GM23248 (cell line): ENCODE data around the gene VSTM1. TPM values are rescaled to one million over a fixed set of nuclear protein-coding genes. Genes with fewer than 3 reads are reported as not detected.
A peak's percentile ranks its signal among the peaks of the same experiment; 100 is the strongest.

Source experiments
- DNase-seq: peaks from one replicate; pipeline ENCODE4 v3.0.0-alpha.2; 2015
- H2AFZ ChIP-seq: fragments of 200-600 bp; sonication (generic); 2 replicates; pipeline ENCODE4 v1.6.1; 2016; ENCODE audit warnings: antibody characterized with exemption
- H3F3A ChIP-seq: fragments of 200-600 bp; sonication (generic); 2 replicates; pipeline ENCODE4 v1.6.1; 2016; ENCODE audit warnings: mild to moderate bottlenecking, antibody characterized with exemption, mixed run types; ENCODE audit not compliant: insufficient read depth
- H3K27ac ChIP-seq: fragments of 200-600 bp; sonication (generic); 2 replicates; pipeline ENCODE4 v1.5.1; 2016; ENCODE audit warnings: mild to moderate bottlenecking
- H3K27me3 ChIP-seq: fragments of 200-600 bp; sonication (generic); replicated peaks from 2 replicates; pipeline ENCODE4 v1.6.1; 2016; ENCODE audit warnings: mild to moderate bottlenecking; ENCODE audit not compliant: insufficient read depth
- H3K36me3 ChIP-seq: fragments of 200-600 bp; sonication (generic); 2 replicates; pipeline ENCODE4 v1.6.1; 2016; ENCODE audit warnings: low read depth, mild to moderate bottlenecking
- H3K4me1 ChIP-seq: fragments of 200-600 bp; sonication (generic); 2 replicates; pipeline ENCODE4 v1.6.1; 2016; ENCODE audit warnings: mild to moderate bottlenecking; ENCODE audit not compliant: insufficient read depth
- H3K4me2 ChIP-seq: fragments of 200-600 bp; sonication (generic); one replicate; pipeline ENCODE4 v1.6.1; 2016; ENCODE audit warnings: mild to moderate bottlenecking; ENCODE audit not compliant: unreplicated experiment
- H3K4me3 ChIP-seq: fragments of 200-600 bp; sonication (generic); 2 replicates; pipeline ENCODE4 v1.5.1; 2016; ENCODE audit warnings: mild to moderate bottlenecking
- H3K79me2 ChIP-seq: fragments of 200-600 bp; sonication (generic); 2 replicates; pipeline ENCODE4 v1.6.1; 2016; ENCODE audit warnings: mild to moderate bottlenecking; ENCODE audit not compliant: insufficient read depth
- H3K9ac ChIP-seq: fragments of 200-600 bp; sonication (generic); 2 replicates; pipeline ENCODE4 v1.6.1; 2016; ENCODE audit warnings: mild to moderate bottlenecking
- H3K9me2 ChIP-seq: fragments of 200-600 bp; sonication (generic); 2 replicates; pipeline ENCODE4 v1.6.1; 2016; ENCODE audit warnings: mixed run types, mild to moderate bottlenecking, moderate library complexity; ENCODE audit not compliant: insufficient read depth
- H3K9me3 ChIP-seq: fragments of 200-600 bp; sonication (generic); one replicate; pipeline ENCODE4 v1.6.1; 2017; ENCODE audit warnings: low read depth
- H4K20me1 ChIP-seq: fragments of 200-600 bp; sonication (generic); 2 replicates; pipeline ENCODE4 v1.6.0; 2016; ENCODE audit not compliant: insufficient read depth
- EZH2 ChIP-seq: fragments of 200-600 bp; sonication (generic); IDR thresholded peaks from 2 replicates; pipeline ENCODE4 v1.6.1; 2018; ENCODE audit warnings: antibody characterized with exemption, mild to moderate bottlenecking; ENCODE audit not compliant: insufficient read depth, poor library complexity, severe bottlenecking
- EZH2phosphoT487 ChIP-seq: fragments of 200-600 bp; sonication (generic); IDR thresholded peaks from 2 replicates; pipeline ENCODE4 v1.6.1; 2018; ENCODE audit warnings: antibody characterized with exemption, moderate library complexity, mild to moderate bottlenecking, low read depth; ENCODE audit not compliant: insufficient read depth
- WGBS, 2 experiments: methylation state at CpG; one replicate each; pipeline ENCODE4 v1.1.6; 2015 to 2017; ENCODE audit warnings: low lambda C conversion rate in 2 of 2, low coverage in 1 of 2; ENCODE audit errors: missing lambda C conversion rate in 2 of 2; 5-methylcytosine and 5-hydroxymethylcytosine counted together
- in situ Hi-C: fragments of 300-500 bp; cut with MboI; formaldehyde crosslinking; loops from 2 replicates; pipeline ENCODE4 v1.15.0; 2020
- polyA plus RNA-seq: library from polyadenylated mRNA; unstranded; fragments of >200 nt; fragmentation: Nextera tagmentation; extraction: Ambion mirVana; gene quantifications from 2 replicates; pipeline ENCODE4 v1.2.1, GENCODE V29; 2016
- total RNA-seq: library from RNA; depleted of rRNA; stranded (reverse); fragments of >200 nt; shearing (Covaris generic); gene quantifications from 2 replicates; pipeline ENCODE4 v1.2.3, GENCODE V29; 2014

The VSTM1 gene
- total and polyA plus RNA-seq, 2 experiments from 2014 or later = not detected

DNA sequence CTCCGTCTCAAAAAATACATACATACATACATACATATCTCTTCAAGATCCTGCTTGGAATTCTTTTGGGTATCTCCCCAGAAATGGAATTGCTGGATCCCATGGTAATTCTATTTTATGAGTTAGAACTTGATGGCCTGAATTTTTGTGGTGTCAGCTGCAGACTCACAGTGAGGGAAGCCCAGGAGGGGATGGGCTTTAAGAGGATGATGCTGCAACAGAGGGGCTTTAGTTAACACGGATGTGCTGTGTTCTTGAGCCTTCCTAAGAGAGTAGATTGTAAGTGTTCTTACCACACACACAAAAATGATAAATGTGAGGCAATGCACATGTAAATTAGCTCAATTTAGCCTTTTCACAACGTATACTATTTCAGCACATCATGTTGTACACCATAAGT lies 40.5 kb downstream of the VSTM1 start:
- TF ChIP-seq EZH2phosphoT487 (no peak), EZH2 (no peak)
- no peak overlapping the region for H2AFZ ChIP-seq
- in situ Hi-C loops = no loop called here
- H3K9ac ChIP-seq = no peak overlapping the region
- no peaks in the 10 kb centered on the region for H3K36me3 ChIP-seq
- H3K9me3 ChIP-seq = no peaks in the 10 kb centered on the region
- no peaks in the 10 kb centered on the region for H4K20me1 ChIP-seq
- H3K27me3 ChIP-seq = no peaks in the 10 kb centered on the region
- no peak overlapping the region for H3K4me2 ChIP-seq
- H3F3A ChIP-seq = peaks cover 15% of the 10 kb centered on the region; the same call in 1 of the 2 replicates
- H3K27ac ChIP-seq = no peak overlapping the region
- no peak for DNase-seq
- no peaks in the 10 kb centered on the region for H3K79me2 ChIP-seq
- H3K4me1 ChIP-seq = peaks cover 19% of the 10 kb centered on the region
- H3K9me2 ChIP-seq = no peaks in the 10 kb centered on the region
- WGBS, 2 experiments = 49% methylated on average over 3 of the region's 3 CpGs
- H3K4me3 ChIP-seq = no peak overlapping the region

DNA sequence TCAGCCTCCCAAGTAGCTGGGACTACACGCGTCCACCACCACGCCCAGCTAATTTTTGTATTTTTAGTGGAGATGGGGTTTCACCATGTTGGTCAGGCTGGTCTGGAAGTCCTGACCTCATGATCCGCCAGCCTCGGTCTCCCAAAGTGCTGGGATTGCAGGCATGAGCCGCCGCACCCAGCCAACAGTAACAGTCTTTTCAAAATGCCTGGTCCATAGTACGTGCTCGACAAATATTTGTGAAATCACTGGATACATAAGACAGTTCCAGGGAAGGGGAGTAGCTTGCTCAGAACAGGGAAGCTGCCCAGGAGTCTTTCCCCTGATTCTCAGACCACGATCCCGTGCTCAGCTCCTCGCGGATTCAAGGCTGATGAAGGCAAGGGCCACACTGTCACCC lies 41.8 kb downstream of the VSTM1 start:
- DNase-seq = no peak
- Histone ChIP-seq H4K20me1 (no peaks in the 10 kb centered on the region), H3K27ac (no peak overlapping the region), H3K4me3 (no peak overlapping the region), H3K9ac (no peak overlapping the region), H3K79me2 (no peaks in the 10 kb centered on the region), H3K9me2 (no peaks in the 10 kb centered on the region), H3K27me3 (no peaks in the 10 kb centered on the region), H3K9me3 (no peaks in the 10 kb centered on the region), H2AFZ (no peak overlapping the region), H3K36me3 (no peaks in the 10 kb centered on the region), H3K4me1 (peaks cover 19% of the 10 kb centered on the region), H3F3A (peaks cover 15% of the 10 kb centered on the region; the same call in 1 of the 2 replicates), H3K4me2 (no peak overlapping the region)
- 86 to 89% methylated on average over 13 of the region's 13 CpGs for WGBS, 2 experiments
- in situ Hi-C loops = no loop called here
- no peak for TF ChIP-seq EZH2
- TF ChIP-seq EZH2phosphoT487 = no peak

DNA sequence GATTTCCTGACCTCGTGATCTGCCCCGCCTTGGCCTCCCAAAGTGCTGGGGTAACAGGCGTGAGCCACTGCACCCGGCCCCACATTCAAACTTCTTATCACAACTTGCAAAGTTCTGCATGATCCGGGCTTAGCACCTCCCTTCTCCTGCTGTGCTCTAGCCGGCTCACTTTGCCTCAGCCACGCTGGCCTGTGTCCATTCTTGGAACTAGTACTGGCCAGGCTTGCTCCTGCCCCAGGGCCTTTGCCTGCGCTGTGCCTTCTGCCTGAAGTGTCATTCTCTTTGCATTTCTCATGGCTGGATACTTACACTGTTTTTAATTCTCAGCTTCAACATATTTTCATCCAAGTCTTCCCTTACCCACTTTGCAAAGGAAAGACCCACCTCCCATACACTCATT lies 42.3 kb downstream of the VSTM1 start:
- TF ChIP-seq EZH2phosphoT487 = no peak
- no peak for TF ChIP-seq EZH2
- Histone ChIP-seq H3F3A (peaks cover 15% of the 10 kb centered on the region; the same call in 1 of the 2 replicates), H3K27ac (no peak overlapping the region), H3K27me3 (no peaks in the 10 kb centered on the region), H3K4me2 (no peak overlapping the region), H4K20me1 (no peaks in the 10 kb centered on the region), H3K9ac (no peak overlapping the region), H2AFZ (no peak overlapping the region), H3K4me1 (peaks cover 19% of the 10 kb centered on the region), H3K79me2 (no peaks in the 10 kb centered on the region), H3K4me3 (no peak overlapping the region), H3K36me3 (no peaks in the 10 kb centered on the region), H3K9me2 (no peaks in the 10 kb centered on the region), H3K9me3 (no peaks in the 10 kb centered on the region)
- in situ Hi-C loops = no loop called here
- WGBS, 2 experiments = 65 to 72% methylated on average over 8 of the region's 8 CpGs
- DNase-seq = no peak

DNA sequence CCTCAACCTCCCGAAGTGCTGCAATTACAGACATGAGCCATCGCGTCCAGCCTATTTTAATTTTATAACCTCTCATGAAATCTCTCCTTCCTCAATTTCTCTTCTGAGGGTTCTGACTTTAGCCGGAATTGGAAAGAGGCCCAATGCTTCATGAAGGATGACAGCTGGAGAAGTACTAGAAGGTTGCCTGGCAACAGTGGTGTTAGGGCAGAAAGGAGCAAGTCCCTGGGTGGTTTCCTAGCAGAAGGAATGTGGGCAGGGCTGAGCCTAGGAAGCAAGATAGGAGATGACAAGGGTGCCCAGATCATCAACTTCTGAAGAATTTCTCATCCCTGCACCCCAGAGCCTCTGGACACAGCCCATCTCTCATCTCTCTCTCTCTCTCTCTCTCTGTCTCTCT lies 46.4 kb downstream of the VSTM1 start:
- in situ Hi-C loops = no loop called here
- Histone ChIP-seq H3K9me2 (no peaks in the 10 kb centered on the region), H3K4me1 (peaks cover 19% of the 10 kb centered on the region), H3K27me3 (no peaks in the 10 kb centered on the region), H3K36me3 (no peaks in the 10 kb centered on the region), H4K20me1 (no peaks in the 10 kb centered on the region), H3K4me3 (no peak overlapping the region), H3K9me3 (no peaks in the 10 kb centered on the region), H3K79me2 (no peaks in the 10 kb centered on the region), H3K4me2 (no peak overlapping the region), H2AFZ (no peak overlapping the region), H3K27ac (no peak overlapping the region), H3K9ac (no peak overlapping the region), H3F3A (peaks cover 15% of the 10 kb centered on the region; the same call in 1 of the 2 replicates)
- TF ChIP-seq EZH2 (no peak), EZH2phosphoT487 (no peak)
- peak; percentile 48 for DNase-seq
- WGBS, 2 experiments = 13 to 14% methylated on average over 4 of the region's 4 CpGs

DNA sequence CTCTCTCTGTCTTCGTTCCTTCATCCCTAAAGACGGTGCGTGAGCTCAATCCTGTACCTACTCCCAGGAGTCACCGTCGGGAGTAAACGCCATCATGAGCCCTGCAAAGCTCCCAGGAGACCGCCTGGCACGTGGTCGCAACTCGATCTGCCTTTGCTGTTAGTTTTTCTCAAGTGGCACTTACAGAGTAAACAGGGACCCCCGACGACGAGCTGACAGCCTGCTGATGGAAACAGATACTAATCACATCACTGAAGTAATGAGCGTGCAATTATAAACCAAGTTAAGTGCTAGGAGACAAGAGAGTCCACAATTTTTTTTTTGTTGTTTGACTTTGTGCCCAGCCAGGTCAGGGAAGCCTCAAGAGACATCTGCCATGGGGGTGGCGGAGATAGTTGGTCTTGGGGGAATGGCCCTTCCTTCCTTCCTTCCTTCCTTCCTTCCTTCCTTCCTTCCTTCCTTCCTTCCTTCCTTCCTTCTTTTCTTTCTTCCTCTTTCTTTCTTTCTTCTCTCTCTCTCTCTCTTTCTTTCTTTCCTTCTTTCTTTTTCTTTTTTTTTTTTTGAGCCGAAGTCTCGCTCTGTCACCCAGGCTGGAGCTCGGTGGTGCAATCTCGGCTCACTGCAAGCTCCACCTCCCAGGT lies 48.7 kb downstream of the VSTM1 start:
- H3K9ac ChIP-seq = no peak overlapping the region
- no peak overlapping the region for H3K4me2 ChIP-seq
- H4K20me1 ChIP-seq = no peaks in the 10 kb centered on the region
- peaks cover 14% of the 10 kb centered on the region for H3K4me1 ChIP-seq
- H3K9me2 ChIP-seq = no peaks in the 10 kb centered on the region
- in situ Hi-C loops = no loop called here
- no peak overlapping the region for H3K4me3 ChIP-seq
- DNase-seq = no peak
- no peak overlapping the region for H2AFZ ChIP-seq
- no peaks in the 10 kb centered on the region for H3K27me3 ChIP-seq
- WGBS, 2 experiments = 49 to 61% methylated on average over 19 of the region's 19 CpGs
- H3K79me2 ChIP-seq = no peaks in the 10 kb centered on the region
- TF ChIP-seq EZH2phosphoT487 = no peak
- TF ChIP-seq EZH2 = no peak
- no peak overlapping the region for H3K27ac ChIP-seq
- H3K36me3 ChIP-seq = no peaks in the 10 kb centered on the region
- no peaks in the 10 kb centered on the region for H3K9me3 ChIP-seq
- peaks cover 9% of the 10 kb centered on the region; the same call in 1 of the 2 replicates for H3F3A ChIP-seq
